Measurements from ENCODE around the gene CIB4.

The CIB4 gene

GRCh38 chr2:26640781-26641564 is at the start of gene CIB4:
Gene CIB4 (minus strand): TSS chr2:26641366. CDS start chr2:26641314, 52 bp downstream.
- DNase-seq = no peak

DNA sequence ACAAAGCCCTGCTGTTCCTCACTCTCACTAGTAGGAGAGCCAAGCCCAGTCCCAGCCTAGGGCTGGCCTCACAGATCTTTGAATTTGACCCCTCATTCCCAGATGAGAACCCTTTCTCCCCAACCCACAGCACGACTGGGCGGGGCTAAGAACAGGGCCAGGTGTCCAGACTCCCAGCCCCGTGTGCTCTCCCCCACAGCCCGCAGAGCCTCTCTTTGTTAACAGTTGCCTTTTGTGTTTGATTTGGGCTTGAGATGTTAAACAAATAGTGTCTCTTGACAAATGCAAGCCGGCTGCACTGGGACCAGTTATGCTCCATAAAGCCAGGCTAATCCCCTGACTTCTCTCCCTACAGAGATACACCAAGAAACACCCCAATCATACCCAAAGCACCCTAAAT is 46.6 kb upstream of the CIB4 start:
- DNase-seq = no peak

GRCh38 chr2:26687328-26687727 is 46.2 kb upstream of the CIB4 start:
- DNase-seq = no peak

DNA sequence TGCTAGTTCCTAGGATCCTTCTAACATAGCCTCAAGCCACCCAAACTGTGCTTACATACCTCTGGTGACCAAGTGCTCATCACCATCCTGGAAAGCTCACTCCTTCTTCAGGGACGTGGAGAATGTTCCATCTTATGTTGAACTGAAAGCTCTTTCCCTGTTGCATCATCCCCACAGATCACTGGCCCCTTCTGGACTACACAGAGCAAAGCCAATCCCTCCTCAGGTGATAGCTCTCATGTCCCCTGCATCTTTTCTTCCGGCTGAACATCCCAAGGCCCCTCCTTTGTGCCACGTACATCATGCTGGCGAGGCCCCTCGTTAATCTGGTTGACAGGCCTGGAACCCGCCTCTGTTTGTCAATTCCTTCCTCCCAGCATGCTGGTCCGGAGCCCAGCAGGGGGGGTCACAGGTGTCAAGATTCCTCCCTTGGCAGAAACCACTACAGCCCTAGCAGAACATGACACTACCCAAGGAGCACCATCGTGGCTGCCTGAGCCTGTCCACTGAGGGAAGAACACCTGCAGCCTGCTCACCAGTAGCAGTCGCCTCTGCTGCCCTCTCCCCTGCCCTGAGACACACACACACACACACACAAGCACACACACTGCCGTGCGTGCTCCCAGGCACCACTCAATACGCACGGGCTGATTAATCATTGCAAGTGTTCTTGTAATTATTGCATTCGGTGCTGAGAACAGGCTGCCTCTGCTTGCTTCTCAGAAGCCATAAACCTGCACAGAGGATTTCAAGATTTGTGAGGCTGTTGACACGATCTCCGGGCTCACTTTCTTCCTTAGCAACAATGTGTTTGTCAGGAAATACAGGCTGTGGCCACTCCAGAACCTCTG is 45.0 kb upstream of the CIB4 start:
- no peak for DNase-seq

- DNase-seq = no peak
These were observed 44.2 kb upstream of the CIB4 start for GRCh38 chr2:26685341-26685740.

DNA sequence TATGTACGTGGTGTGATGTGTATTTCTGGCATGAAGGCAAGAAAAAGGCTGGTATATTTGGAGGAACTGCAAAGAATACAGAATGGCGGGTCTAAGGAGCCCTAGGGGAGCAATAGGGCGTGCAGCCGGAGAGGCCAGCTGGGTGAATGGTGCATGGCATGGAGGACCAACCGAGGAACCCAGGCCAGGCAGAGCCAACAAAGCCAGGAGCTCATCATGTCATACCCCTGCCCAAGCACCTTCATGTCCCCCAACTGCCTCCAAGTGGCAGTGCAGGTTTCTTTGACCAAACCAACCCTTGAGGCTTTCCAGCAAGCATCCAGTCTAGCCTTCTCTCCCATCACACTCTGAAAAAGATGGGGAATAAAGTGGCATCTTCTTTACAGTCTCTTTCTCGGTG is 42.4 kb upstream of the CIB4 start:
- no peak for DNase-seq

- DNase-seq = no peak
These were observed 41.0 kb upstream of the CIB4 start for GRCh38 chr2:26682155-26682554.

DNA sequence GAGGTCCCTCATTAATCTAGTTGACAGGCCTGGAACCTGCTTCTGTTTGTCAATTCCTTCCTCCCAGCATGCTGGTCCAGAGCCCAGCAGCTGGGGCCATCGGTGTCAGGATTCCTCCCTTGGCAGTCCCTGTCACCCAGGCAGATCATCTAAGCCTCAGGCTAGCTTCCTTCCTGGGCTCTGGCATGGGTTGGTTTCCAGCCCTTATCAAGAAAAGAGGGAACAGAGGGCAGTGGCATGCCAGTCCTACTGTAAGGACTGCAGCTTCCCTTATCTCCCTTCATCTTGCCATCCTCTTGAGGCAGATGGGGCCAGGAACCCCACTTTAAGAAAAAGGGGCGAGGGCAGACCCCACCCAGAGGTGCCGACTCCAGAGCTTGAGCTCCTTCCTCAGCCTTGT is 40.5 kb upstream of the CIB4 start:
- DNase-seq = no peak

- no peak for DNase-seq
These were observed 38.7 kb upstream of the CIB4 start for GRCh38 chr2:26679867-26680266.

- DNase-seq = no peak
These were observed 36.9 kb upstream of the CIB4 start for GRCh38 chr2:26678035-26678434.

DNA sequence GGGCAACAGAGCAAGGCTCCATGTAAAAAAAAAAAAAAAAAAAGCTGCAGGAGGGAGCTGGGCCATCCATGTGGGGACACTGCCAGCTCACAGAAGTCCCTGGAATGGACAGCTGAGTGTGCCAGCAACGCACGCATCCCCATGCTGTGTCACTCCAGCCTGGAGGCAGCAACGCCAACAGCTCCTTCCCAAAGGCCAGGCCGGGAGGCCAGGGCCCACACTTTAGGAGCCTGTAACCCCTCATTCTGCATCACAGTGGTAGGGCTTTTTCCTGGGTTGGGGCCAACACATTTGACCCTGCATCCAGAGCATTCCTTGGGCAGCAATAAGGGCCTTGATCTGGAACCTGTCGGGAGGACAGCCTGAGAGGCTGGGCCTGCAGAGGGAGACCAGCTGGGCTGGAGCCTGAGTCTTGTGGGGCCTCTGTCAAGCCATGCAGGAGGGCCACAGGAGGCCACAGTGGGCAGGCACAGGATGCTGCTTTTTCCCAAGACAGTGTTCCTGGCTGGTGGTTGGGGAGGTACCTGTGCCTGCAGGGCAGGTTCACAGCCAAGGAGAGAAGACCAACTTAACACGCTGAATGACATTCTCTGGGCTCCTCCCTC is 34.6 kb upstream of the CIB4 start:
- no peak for DNase-seq

DNA sequence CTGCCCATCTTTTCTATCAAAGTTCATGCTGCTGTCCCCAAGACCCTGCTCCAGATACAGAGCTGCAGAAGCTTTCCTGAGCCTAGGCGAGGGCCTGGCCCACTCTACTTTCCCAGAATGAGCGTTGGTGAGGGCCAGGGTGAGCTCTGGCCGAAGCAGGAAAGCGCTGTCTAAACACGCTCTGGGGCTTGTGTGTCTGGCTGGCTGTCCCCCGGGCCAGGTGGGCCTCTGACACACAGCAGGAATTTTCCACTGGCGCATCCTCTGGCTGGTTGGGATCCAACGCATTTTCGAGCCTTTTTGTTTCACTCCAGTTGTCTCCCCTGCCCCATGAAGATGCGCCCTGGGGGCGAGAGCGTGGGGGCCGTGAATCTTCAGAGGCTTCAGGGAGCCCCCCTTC is 33.6 kb upstream of the CIB4 start:
- no peak for DNase-seq

GRCh38 chr2:26674002-26674751 is 33.0 kb upstream of the CIB4 start:
- no peak for DNase-seq

GRCh38 chr2:26672818-26673393 is 31.7 kb upstream of the CIB4 start:
- DNase-seq = no peak

- no peak for DNase-seq
These were observed 31.1 kb upstream of the CIB4 start for GRCh38 chr2:26672112-26672817.

- no peak for DNase-seq
These were observed 30.5 kb upstream of the CIB4 start for GRCh38 chr2:26671691-26672090.

GRCh38 chr2:26670931-26671460 is 29.8 kb upstream of the CIB4 start:
- DNase-seq = no peak

GRCh38 chr2:26670171-26670570 is 29.0 kb upstream of the CIB4 start:
- no peak for DNase-seq

DNA sequence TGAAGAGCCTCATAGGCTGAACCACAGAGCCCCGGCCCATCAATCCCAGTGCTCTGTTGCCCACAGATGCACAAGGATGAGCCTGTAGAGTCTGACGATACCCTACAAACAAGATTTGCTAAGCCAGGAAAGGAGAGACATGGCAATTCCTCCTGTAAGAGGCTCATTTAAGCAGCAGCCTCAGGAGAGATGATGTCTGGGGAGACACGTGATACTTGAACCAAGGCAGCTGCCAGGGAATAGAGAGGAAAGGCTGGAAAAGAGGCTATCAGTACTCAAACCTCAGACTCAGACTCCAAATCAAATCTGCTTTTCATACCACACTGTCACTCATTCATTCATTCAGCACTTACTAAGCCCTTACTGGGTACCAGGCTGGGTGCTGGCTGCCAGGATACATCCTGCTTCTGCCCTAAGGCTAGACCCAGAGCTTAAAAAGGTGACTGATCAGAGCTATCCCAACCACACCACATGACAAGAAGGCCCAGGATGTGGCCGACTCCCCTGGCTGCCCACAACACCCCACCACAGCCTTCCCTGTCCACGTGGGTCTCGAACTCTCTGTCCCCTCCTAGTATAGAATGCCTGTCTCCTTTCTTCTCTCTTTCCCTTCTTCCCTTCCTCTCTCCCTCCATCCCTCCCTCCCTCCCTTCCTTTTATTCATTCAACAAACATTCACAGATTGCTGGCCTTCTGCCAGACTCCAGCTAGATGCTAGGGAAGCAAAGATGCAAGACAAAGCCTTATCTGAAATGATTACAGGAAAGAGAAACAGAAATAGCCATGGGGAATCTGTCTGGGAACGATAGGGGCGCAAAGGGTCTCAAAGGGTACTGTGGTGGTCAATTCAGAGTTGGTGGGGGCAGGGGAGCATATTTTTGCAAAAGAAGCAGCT is 27.9 kb upstream of the CIB4 start:
- DNase-seq = no peak

- DNase-seq = no peak
These were observed 26.9 kb upstream of the CIB4 start for GRCh38 chr2:26668041-26668440.

- DNase-seq = no peak
These were observed 25.5 kb upstream of the CIB4 start for GRCh38 chr2:26666671-26667070.

All from SIG-M5 (cell line).